Prostate gland (tissue), 2 donors: ENCODE data around the gene ZBTB4. TPM values are rescaled to one million over a fixed set of nuclear protein-coding genes. Genes with fewer than 3 reads are reported as not detected.

Source experiments
- DNase-seq: peaks from one replicate; pipeline ENCODE4 v3.0.0-alpha.2; 2019; ENCODE audit warnings: low spot score
- H3K27ac ChIP-seq, 2 donors: fragments of 200-600 bp; sonication (generic); 2 replicates each; pipeline ENCODE4 v1.5.1; 2017 to 2019
- H3K27me3 ChIP-seq: fragments of 200-600 bp; sonication (generic); replicated peaks from 2 replicates; pipeline ENCODE4 v1.5.1; 2019; ENCODE audit not compliant: insufficient read depth
- H3K36me3 ChIP-seq, 2 donors: fragments of 200-600 bp; sonication (generic); 1 replicate in 1 of 2; 2 replicates in 1 of 2; pipeline versions ENCODE4 v1.5.1 to v1.8.1; 2017 to 2019
- H3K4me1 ChIP-seq: fragments of 200-600 bp; sonication (generic); replicated peaks from 2 replicates; pipeline ENCODE4 v1.5.1; 2019
- H3K4me3 ChIP-seq, 2 donors: fragments of 200-600 bp; sonication (generic); 2 replicates each; pipeline ENCODE4 v1.5.1; 2017 to 2019
- H3K9me3 ChIP-seq: fragments of 200-600 bp; sonication (generic); 2 replicates; pipeline ENCODE4 v1.5.1; 2017
- POLR2A ChIP-seq: fragments of 450-650 bp; IDR thresholded peaks from one replicate; pipeline ENCODE4 v1.6.1; 2016; ENCODE audit warnings: antibody characterized with exemption, mild to moderate bottlenecking
- POLR2AphosphoS5 ChIP-seq: sonication (generic); formaldehyde crosslinking; IDR thresholded peaks from one replicate; pipeline ENCODE4 v1.6.1; 2017; ENCODE audit warnings: antibody characterized with exemption
- WGBS: methylation state at CpG from one replicate; pipeline ENCODE4 v1.1.5; 2018; 5-methylcytosine and 5-hydroxymethylcytosine counted together
- intact Hi-C: fragments of 100-400 bp; cut with DNase I; formaldehyde crosslinking; loops from one replicate; pipeline ENCODE4 v1.14.2; 2022
- total RNA-seq, 2 donors: library from RNA; depleted of rRNA; stranded (reverse); fragments of >200 nt; gene quantifications; one replicate each; pipeline ENCODE4 v1.1.0, GENCODE V29; 2016
- TF ChIP-seq, protein P1 (sequence below), 4 experiments: fragments of 200-600 bp in 2 of 4; fragments of 450-650 bp in 2 of 4; sonication (generic) in 2 of 4; IDR thresholded peaks; 1 replicate in 3 of 4; 2 replicates in 1 of 4; pipeline ENCODE4 v1.5.1; 2016 to 2019; ENCODE audit warnings: antibody characterized with exemption in 4 of 4, mild to moderate bottlenecking in 2 of 4, moderate library complexity in 2 of 4

Gene ZBTB4
- total RNA-seq, 2 donors from 2014 or later: 60.5 to 69.4 TPM

DNA sequence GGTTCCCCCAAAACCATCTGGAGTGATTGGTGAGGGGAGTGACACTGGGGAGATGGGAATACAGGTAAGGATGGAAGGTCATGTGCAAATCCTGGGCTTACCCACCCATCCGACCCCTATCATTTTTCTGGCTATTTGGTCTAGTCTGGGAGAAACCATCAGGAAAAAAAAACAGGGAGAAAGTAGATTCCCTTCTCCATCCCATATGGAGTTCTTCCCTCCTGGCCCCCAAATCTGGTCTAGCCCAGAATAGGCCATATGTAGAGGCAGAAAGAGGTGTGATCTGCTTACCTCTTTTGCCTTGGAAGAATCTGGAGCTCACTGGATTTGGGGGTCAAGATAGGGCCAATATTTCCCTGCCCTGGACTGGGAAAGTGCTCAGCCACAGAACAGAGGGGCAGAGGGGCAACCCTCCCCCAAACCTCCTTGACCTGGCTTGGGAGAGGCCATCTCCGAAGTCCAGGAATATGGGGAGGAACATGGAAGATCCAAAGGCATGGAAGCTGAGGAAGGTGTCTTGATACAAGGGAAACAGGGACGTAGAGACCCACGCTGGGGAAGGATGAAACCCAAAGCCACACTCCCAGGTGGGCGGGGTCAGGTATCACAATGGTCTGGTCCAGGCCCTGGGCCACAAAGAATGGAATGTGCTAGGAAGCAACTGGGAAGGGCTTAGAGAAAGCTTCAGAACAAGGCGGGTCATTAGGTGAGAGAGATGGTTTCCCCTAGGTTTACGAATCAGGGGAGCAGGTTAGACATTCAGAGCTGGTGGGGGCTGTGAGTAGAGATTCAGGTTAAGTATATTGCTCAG is 18.4 kb downstream of the ZBTB4 start:
- no peak overlapping the region for H3K27ac ChIP-seq
- intact Hi-C loops: no loop called here
- DNase-seq: no peak

DNA sequence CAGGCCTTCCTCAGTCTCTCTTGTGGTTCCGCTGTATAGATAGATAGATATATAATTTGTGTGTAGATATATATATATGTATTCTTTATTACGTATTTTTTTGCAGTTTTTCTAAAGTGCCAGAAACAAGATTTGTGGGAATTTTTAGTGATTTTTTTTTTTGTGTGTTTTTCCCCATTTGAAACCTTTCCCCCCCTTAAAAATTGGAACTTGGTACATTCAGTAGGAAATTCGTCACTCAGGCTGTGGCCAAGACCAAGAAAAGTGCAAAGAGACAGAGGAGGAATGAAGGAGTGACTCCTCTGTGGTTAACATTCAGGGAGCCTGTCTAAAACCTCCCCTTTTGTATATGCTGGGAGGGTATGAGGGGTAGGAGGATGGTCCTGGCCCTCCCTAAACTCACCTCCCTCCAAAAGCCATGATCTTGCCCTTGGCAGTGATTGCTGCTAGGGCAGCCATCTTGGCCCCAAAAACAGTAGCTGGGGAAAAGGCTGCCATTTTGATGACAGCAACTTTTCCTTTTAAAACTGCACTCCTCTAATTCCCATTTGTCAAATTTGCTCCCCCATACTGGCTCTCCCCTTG is 19.4 kb downstream of the ZBTB4 start:
- Histone ChIP-seq H3K27ac (no peak overlapping the region), H3K36me3 (peaks cover 0 to 5% of the 10 kb centered on the region in 2 donors), H3K9me3 (no peaks in the 10 kb centered on the region), H3K4me1 (no peaks in the 10 kb centered on the region), H3K4me3 (no peak overlapping the region), H3K27me3 (no peaks in the 10 kb centered on the region)
- WGBS: 73% methylated on average over 3 of the region's 3 CpGs
- no peak for DNase-seq
- TF ChIP-seq, protein P1, sequence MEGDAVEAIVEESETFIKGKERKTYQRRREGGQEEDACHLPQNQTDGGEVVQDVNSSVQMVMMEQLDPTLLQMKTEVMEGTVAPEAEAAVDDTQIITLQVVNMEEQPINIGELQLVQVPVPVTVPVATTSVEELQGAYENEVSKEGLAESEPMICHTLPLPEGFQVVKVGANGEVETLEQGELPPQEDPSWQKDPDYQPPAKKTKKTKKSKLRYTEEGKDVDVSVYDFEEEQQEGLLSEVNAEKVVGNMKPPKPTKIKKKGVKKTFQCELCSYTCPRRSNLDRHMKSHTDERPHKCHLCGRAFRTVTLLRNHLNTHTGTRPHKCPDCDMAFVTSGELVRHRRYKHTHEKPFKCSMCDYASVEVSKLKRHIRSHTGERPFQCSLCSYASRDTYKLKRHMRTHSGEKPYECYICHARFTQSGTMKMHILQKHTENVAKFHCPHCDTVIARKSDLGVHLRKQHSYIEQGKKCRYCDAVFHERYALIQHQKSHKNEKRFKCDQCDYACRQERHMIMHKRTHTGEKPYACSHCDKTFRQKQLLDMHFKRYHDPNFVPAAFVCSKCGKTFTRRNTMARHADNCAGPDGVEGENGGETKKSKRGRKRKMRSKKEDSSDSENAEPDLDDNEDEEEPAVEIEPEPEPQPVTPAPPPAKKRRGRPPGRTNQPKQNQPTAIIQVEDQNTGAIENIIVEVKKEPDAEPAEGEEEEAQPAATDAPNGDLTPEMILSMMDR (IDR thresholded peaks at IDR 0.05): no peak
- intact Hi-C loops: no loop called here

More for the DNA sequence above, 18.4 kb downstream of the ZBTB4 start:
- TF ChIP-seq, protein P1 (IDR thresholded peaks at IDR 0.05): no peak
- no peak for TF ChIP-seq POLR2AphosphoS5
- TF ChIP-seq POLR2A: no peak
- Histone ChIP-seq H3K4me3 (no peak overlapping the region), H3K9me3 (no peaks in the 10 kb centered on the region), H3K4me1 (no peaks in the 10 kb centered on the region), H3K27me3 (no peaks in the 10 kb centered on the region), H3K36me3 (peaks cover 0 to 5% of the 10 kb centered on the region in 2 donors)
- WGBS: 90% methylated on average over 7 of the region's 7 CpGs

DNA sequence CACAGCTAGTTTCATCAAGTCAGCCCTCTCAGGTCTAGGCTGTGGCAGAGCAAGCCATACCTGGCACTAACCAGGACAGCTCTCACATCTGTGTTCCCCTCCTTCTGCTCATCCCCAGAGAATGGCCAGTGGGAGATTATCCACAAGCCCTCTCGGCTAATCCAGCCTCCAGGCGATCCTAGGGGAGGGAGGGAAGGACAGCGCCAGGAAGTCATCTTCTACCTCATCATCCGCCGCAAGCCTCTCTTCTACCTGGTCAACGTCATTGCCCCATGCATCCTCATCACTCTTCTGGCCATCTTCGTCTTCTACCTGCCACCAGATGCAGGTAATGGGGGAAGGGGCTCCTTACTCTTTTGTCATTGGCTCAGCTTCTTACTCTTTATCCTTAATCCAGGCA is 31.0 kb downstream of the ZBTB4 start:
- Histone ChIP-seq H3K4me3 (no peak overlapping the region), H3K27ac (no peak overlapping the region), H3K27me3 (no peaks in the 10 kb centered on the region), H3K9me3 (no peaks in the 10 kb centered on the region), H3K4me1 (no peaks in the 10 kb centered on the region), H3K36me3 (no peaks in the 10 kb centered on the region)
- 86% methylated on average over 7 of the region's 7 CpGs for WGBS
- intact Hi-C loops: no loop called here
- no peak for DNase-seq
- TF ChIP-seq POLR2A (no peak), POLR2AphosphoS5 (no peak)
- TF ChIP-seq, protein P1 (IDR thresholded peaks at IDR 0.05): no peak

DNA sequence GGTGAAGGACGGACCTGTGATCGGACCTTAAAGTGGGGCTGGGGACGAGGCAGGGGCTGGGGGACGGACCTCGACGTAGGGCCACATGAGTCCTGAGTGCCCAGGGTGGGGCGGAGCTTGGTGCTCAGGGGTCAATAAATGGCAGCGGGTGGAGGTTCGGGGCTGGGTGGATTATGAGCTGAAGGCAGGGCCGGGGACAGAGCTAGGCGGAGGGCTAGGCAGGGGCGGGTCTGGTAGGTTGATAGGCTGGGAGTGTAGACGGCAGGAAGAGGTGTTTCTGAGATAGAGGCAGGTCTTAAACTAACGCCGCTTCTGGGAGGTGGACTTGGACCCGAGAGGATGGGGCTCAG is 33.8 kb downstream of the ZBTB4 start:
- intact Hi-C loops: no loop called here
- Histone ChIP-seq H3K36me3 (no peaks in the 10 kb centered on the region), H3K27me3 (no peaks in the 10 kb centered on the region), H3K4me3 (no peak overlapping the region), H3K27ac (no peak overlapping the region), H3K9me3 (no peaks in the 10 kb centered on the region), H3K4me1 (no peaks in the 10 kb centered on the region)
- WGBS: 12% methylated on average over 16 of the region's 16 CpGs
- TF ChIP-seq, protein P1 (IDR thresholded peaks at IDR 0.05): no peak
- TF ChIP-seq POLR2AphosphoS5 (no peak), POLR2A (no peak)
- no peak for DNase-seq
